ENCODE measurements around the gene MLH1.

The MLH1 gene

GRCh38 chr3:36988356-36988755 is 5.0 kb upstream of the MLH1 start:
- Histone ChIP-seq H3K4me3 (IDR thresholded peaks at IDR 0.05; ENCODE audit: insufficient read depth, low read depth, low read length) (no peak overlapping the region), H4K20me1 (ENCODE audit: insufficient read depth) (no peaks in the 10 kb centered on the region), H3K4me1 (ENCODE audit: low read depth, poor library complexity, severe bottlenecking) (peaks cover 25% of the 10 kb centered on the region), H3K27me3 (ENCODE audit: insufficient read depth, low read depth) (no peaks in the 10 kb centered on the region), H3K27ac (no peak overlapping the region), H3K4me2 (no peak overlapping the region), H3K36me3 (ENCODE audit: insufficient read depth) (no peaks in the 10 kb centered on the region), H3K9ac (no peak overlapping the region), H3K79me2 (ENCODE audit: insufficient read depth, low read depth) (peaks cover 40% of the 10 kb centered on the region), H2AFZ (ENCODE audit: low read depth) (no peak overlapping the region)
- TF ChIP-seq, protein P1, sequence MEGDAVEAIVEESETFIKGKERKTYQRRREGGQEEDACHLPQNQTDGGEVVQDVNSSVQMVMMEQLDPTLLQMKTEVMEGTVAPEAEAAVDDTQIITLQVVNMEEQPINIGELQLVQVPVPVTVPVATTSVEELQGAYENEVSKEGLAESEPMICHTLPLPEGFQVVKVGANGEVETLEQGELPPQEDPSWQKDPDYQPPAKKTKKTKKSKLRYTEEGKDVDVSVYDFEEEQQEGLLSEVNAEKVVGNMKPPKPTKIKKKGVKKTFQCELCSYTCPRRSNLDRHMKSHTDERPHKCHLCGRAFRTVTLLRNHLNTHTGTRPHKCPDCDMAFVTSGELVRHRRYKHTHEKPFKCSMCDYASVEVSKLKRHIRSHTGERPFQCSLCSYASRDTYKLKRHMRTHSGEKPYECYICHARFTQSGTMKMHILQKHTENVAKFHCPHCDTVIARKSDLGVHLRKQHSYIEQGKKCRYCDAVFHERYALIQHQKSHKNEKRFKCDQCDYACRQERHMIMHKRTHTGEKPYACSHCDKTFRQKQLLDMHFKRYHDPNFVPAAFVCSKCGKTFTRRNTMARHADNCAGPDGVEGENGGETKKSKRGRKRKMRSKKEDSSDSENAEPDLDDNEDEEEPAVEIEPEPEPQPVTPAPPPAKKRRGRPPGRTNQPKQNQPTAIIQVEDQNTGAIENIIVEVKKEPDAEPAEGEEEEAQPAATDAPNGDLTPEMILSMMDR (conservative IDR thresholded peaks at IDR 0.05; ENCODE audit: low read depth, low read length) = no peak

DNA sequence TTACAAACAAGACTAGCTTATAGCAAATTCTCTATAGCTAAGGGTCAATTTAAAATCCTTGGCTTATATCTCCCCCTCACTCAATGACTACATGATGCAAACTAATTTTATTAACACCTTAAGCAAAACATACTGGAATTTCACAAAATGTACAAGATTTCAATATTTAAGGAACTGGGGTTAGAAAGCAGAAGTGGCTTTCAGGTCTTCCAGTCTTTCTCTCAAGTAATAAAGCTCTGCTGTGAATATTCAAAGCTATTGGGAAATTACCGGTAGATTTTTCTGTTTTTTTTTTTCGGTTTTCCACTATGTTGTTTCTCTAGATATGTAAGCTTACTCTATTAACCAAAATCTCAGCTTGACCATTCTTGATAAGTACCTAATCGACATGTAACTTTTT is 4.3 kb upstream of the MLH1 start:
- TF ChIP-seq, protein P1 (conservative IDR thresholded peaks at IDR 0.05; ENCODE audit: low read depth, low read length) = no peak
- Histone ChIP-seq H3K9ac (no peak overlapping the region), H3K36me3 (ENCODE audit: insufficient read depth) (no peaks in the 10 kb centered on the region), H3K27me3 (ENCODE audit: insufficient read depth, low read depth) (no peaks in the 10 kb centered on the region), H3K4me3 (IDR thresholded peaks at IDR 0.05; ENCODE audit: insufficient read depth, low read depth, low read length) (no peak overlapping the region), H3K27ac (no peak overlapping the region), H4K20me1 (ENCODE audit: insufficient read depth) (no peaks in the 10 kb centered on the region), H3K4me2 (no peak overlapping the region), H2AFZ (ENCODE audit: low read depth) (no peak overlapping the region), H3K79me2 (ENCODE audit: insufficient read depth, low read depth) (peaks cover 40% of the 10 kb centered on the region), H3K4me1 (ENCODE audit: low read depth, poor library complexity, severe bottlenecking) (peaks cover 25% of the 10 kb centered on the region)

GRCh38 chr3:36989568-36989967 is 3.8 kb upstream of the MLH1 start:
- no peaks in the 10 kb centered on the region for H4K20me1 ChIP-seq (ENCODE audit: insufficient read depth)
- no peak overlapping the region for H2AFZ ChIP-seq (ENCODE audit: low read depth)
- H3K9ac ChIP-seq = no peak overlapping the region
- H3K27me3 ChIP-seq (ENCODE audit: insufficient read depth, low read depth) = no peaks in the 10 kb centered on the region
- peak overlapping the region; percentile 64; the same call in 1 of the 2 replicates for H3K4me2 ChIP-seq
- peaks cover 45% of the 10 kb centered on the region for H3K79me2 ChIP-seq (ENCODE audit: insufficient read depth, low read depth)
- H3K4me1 ChIP-seq (ENCODE audit: low read depth, poor library complexity, severe bottlenecking) = peaks cover 26% of the 10 kb centered on the region
- H3K4me3 ChIP-seq (IDR thresholded peaks at IDR 0.05; ENCODE audit: insufficient read depth, low read depth, low read length) = no peak overlapping the region
- TF ChIP-seq, protein P1 (conservative IDR thresholded peaks at IDR 0.05; ENCODE audit: low read depth, low read length) = no peak
- H3K27ac ChIP-seq = no peak overlapping the region
- no peaks in the 10 kb centered on the region for H3K36me3 ChIP-seq (ENCODE audit: insufficient read depth)

DNA sequence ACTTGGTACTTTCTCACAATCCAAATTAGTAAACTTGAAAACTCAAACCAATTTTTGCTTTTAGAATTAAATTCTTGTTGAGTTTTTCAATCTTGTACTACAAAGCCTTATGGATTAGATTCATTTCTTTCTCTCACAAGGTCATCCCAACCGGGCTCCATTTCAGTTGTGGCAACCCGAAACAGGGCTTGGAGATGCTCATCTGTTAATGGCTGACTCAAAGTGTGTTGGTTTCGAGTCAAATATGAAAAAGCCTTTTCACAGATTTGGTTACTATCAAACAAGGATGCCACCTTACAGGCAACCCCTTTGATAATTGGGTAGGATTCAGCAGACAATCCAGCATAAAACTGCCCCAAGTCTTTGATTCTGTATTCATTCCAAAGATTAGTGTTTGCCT is 2.2 kb upstream of the MLH1 start:
- Histone ChIP-seq H3K27me3 (ENCODE audit: insufficient read depth, low read depth) (no peaks in the 10 kb centered on the region), H2AFZ (ENCODE audit: low read depth) (no peak overlapping the region), H3K27ac (peak overlapping the region; percentile 93; the same call in 1 of the 2 replicates), H3K79me2 (ENCODE audit: insufficient read depth, low read depth) (peaks cover 45% of the 10 kb centered on the region), H3K4me1 (ENCODE audit: low read depth, poor library complexity, severe bottlenecking) (peaks cover 31% of the 10 kb centered on the region), H3K36me3 (ENCODE audit: insufficient read depth) (no peaks in the 10 kb centered on the region), H3K4me3 (IDR thresholded peaks at IDR 0.05; ENCODE audit: insufficient read depth, low read depth, low read length) (no peak overlapping the region), H4K20me1 (ENCODE audit: insufficient read depth) (no peaks in the 10 kb centered on the region), H3K4me2 (peak overlapping the region; percentile 64), H3K9ac (peak overlapping the region; percentile 90; the same call in 1 of the 2 replicates)
- TF ChIP-seq, protein P1 (conservative IDR thresholded peaks at IDR 0.05; ENCODE audit: low read depth, low read length) = no peak
